GM13976 (cell line): ENCODE results near the gene MARS2.
A peak's percentile ranks its signal among the peaks of the same experiment; 100 is the strongest.

Experiments used
- DNase-seq: peaks from one replicate; pipeline ENCODE4 v3.0.0; 2012; ENCODE audit warnings: low spot score
- CTCF ChIP-seq: IDR thresholded peaks from 2 replicates; pipeline ENCODE4 v1.5.1; 2012; ENCODE audit warnings: borderline replicate concordance, mild to moderate bottlenecking; ENCODE audit not compliant: insufficient read depth; ENCODE audit errors: extremely low read depth, missing control alignments, control extremely low read depth
- in situ Hi-C: fragments of 300-500 bp; cut with MboI; formaldehyde crosslinking; loops from one replicate; pipeline ENCODE4 v1.12.0; 2022; ENCODE audit warnings: low sequenced_read_pairs, mixed read lengths, inconsistent platforms; ENCODE audit not compliant: unreplicated experiment

MARS2 gene

GRCh38 chr2:197705121-197705911 is at the start of gene MARS2:
TSS of gene MARS2 (plus strand) at chr2:197705369. CDS start at chr2:197705406, 37 bp downstream.
- DNase-seq, result peak; percentile 97
- no peak for TF ChIP-seq CTCF
- in situ Hi-C loops, result loop anchor here (5.0 kb wide), 1 partner anchor 72 kb away; no protein-coding TSS in a partner anchor

GRCh38 chr2:197657562-197657961 is 47.6 kb upstream of the MARS2 start:
- no peak for DNase-seq
- in situ Hi-C loops, result no loop called here
- no peak for TF ChIP-seq CTCF

- in situ Hi-C loops, result no loop called here
- TF ChIP-seq CTCF, result no peak
- no peak for DNase-seq
These were observed 43.5 kb upstream of the MARS2 start for GRCh38 chr2:197661626-197662025.

GRCh38 chr2:197666277-197666676 is 38.9 kb upstream of the MARS2 start:
- no peak for TF ChIP-seq CTCF
- no peak for DNase-seq
- in situ Hi-C loops, result no loop called here

- no peak for DNase-seq
- TF ChIP-seq CTCF, result no peak
- in situ Hi-C loops, result no loop called here
These were observed 36.9 kb upstream of the MARS2 start for GRCh38 chr2:197668296-197668695.

- in situ Hi-C loops, result no loop called here
- no peak for DNase-seq
- no peak for TF ChIP-seq CTCF
These were observed 36.1 kb upstream of the MARS2 start for GRCh38 chr2:197669077-197669476.
